WTC11 (cell line): Measurements from ENCODE around the gene OR10G6. TPM values are rescaled to one million over a fixed set of nuclear protein-coding genes. Genes with fewer than 3 reads are reported as not detected.

Source experiments
- ATAC-seq: fragments of 200-7000 bp; cut with Tn5 transposase; 2 replicates; pipeline ENCODE4 v1.10.0; 2021; ENCODE audit warnings: mild to moderate bottlenecking, moderate library complexity
- CTCF ChIA-PET: fragments of 300-600 bp; sonication (Branson Sonifier 250); formaldehyde crosslinking; loops from one replicate; lab custom pipeline; 2021; ENCODE audit warnings: antibody characterized with exemption; lab: Charles Lee
- POLR2A ChIA-PET: fragments of 350-600 bp; sonication (Branson Sonifier 250); formaldehyde crosslinking; loops from one replicate; lab custom pipeline; 2021; ENCODE audit warnings: antibody characterized with exemption; lab: Charles Lee
- DNase-seq: peaks from one replicate; pipeline ENCODE4 v3.0.0; 2021; ENCODE audit warnings: low spot score
- H3K27ac Mint-ChIP-seq: 2 replicates; pipeline ENCODE4 v1.8.0; 2021; ENCODE audit warnings: mixed read lengths
- H3K27me3 Mint-ChIP-seq: 2 replicates; pipeline ENCODE4 v1.8.0; 2021; ENCODE audit warnings: low read depth, mild to moderate bottlenecking, moderate library complexity, mixed read lengths
- H3K36me3 Mint-ChIP-seq: 2 replicates; pipeline ENCODE4 v1.8.0; 2021; ENCODE audit warnings: mixed read lengths
- H3K4me1 Mint-ChIP-seq: 2 replicates; pipeline ENCODE4 v1.8.0; 2022; ENCODE audit warnings: mixed read lengths
- H3K4me3 Mint-ChIP-seq: 2 replicates; pipeline ENCODE4 v1.8.0; 2021; ENCODE audit warnings: mild to moderate bottlenecking, moderate library complexity, mixed read lengths
- H3K9me3 Mint-ChIP-seq: 2 replicates; pipeline ENCODE4 v1.8.0; 2021; ENCODE audit warnings: mixed read lengths
- EMX1 ChIP-seq: fragments of 250-450 bp; sonication (Bioruptor Pico); IDR thresholded peaks from 2 replicates; pipeline ENCODE4 v1.8.0; 2021; ENCODE audit warnings: mild to moderate bottlenecking
- ESRRA ChIP-seq: sonication (generic); formaldehyde crosslinking; IDR thresholded peaks from 2 replicates; pipeline ENCODE4 v1.8.1; 2022; ENCODE audit warnings: mild to moderate bottlenecking, missing genetic modification reagents, borderline replicate concordance
- ETV6 ChIP-seq: sonication (generic); formaldehyde crosslinking; IDR thresholded peaks from 2 replicates; pipeline ENCODE4 v1.8.1; 2022; ENCODE audit warnings: mild to moderate bottlenecking, missing genetic modification reagents
- FOXJ3 ChIP-seq: sonication (generic); formaldehyde crosslinking; IDR thresholded peaks from 2 replicates; pipeline ENCODE4 v1.9.0; 2021; ENCODE audit warnings: missing genetic modification reagents, mild to moderate bottlenecking, borderline replicate concordance
- FOXK1 ChIP-seq: sonication (generic); formaldehyde crosslinking; IDR thresholded peaks from 2 replicates; pipeline ENCODE4 v1.8.0; 2022; ENCODE audit warnings: mild to moderate bottlenecking, moderate library complexity, missing genetic modification reagents
- GABPB1 ChIP-seq: sonication (generic); formaldehyde crosslinking; IDR thresholded peaks from 2 replicates; pipeline ENCODE4 v1.8.1; 2023; ENCODE audit warnings: mild to moderate bottlenecking, missing genetic modification reagents
- GRHL2 ChIP-seq: fragments of 250-450 bp; sonication (Bioruptor Pico); IDR thresholded peaks from 2 replicates; pipeline ENCODE4 v1.8.0; 2022; ENCODE audit warnings: mild to moderate bottlenecking, moderate library complexity; ENCODE audit not compliant: insufficient replicate concordance, severe bottlenecking
- JUN ChIP-seq: sonication (generic); formaldehyde crosslinking; IDR thresholded peaks from 2 replicates; pipeline ENCODE4 v1.8.0; 2023; ENCODE audit warnings: mild to moderate bottlenecking, missing genetic modification reagents
- KAT7 ChIP-seq: sonication (generic); formaldehyde crosslinking; IDR thresholded peaks from 2 replicates; pipeline ENCODE4 v1.8.1; 2023; ENCODE audit warnings: missing genetic modification reagents, mild to moderate bottlenecking, borderline replicate concordance
- PRRX2 ChIP-seq: fragments of 250-450 bp; sonication (Bioruptor Pico); IDR thresholded peaks from 2 replicates; pipeline ENCODE4 v1.8.0; 2021; ENCODE audit warnings: mild to moderate bottlenecking
- ZBTB21 ChIP-seq: sonication (generic); formaldehyde crosslinking; IDR thresholded peaks from 2 replicates; pipeline ENCODE4 v1.8.1; 2023; ENCODE audit warnings: mild to moderate bottlenecking, missing genetic modification reagents, borderline replicate concordance
- ZNF138 ChIP-seq: sonication (generic); formaldehyde crosslinking; conservative IDR thresholded peaks from 2 replicates; pipeline ENCODE4 v1.8.1; 2022; ENCODE audit warnings: mild to moderate bottlenecking, moderate library complexity, missing genetic modification reagents
- ZNF263 ChIP-seq: sonication (generic); formaldehyde crosslinking; IDR thresholded peaks from 2 replicates; pipeline ENCODE4 v1.8.1; 2022; ENCODE audit warnings: low read depth, mild to moderate bottlenecking, moderate library complexity, missing genetic modification reagents
- total RNA-seq: library from RNA; stranded (reverse); gene quantifications from 3 replicates; pipeline ENCODE4 v1.2.3, GENCODE V29; 2021
- TF ChIP-seq, protein P1 (sequence below): sonication (generic); formaldehyde crosslinking; IDR thresholded peaks from 2 replicates; pipeline ENCODE4 v1.8.0; 2022; ENCODE audit warnings: mild to moderate bottlenecking, missing genetic modification reagents
- TF ChIP-seq, protein P2 (sequence below): sonication (generic); formaldehyde crosslinking; conservative IDR thresholded peaks from 2 replicates; pipeline ENCODE4 v1.8.1; 2022; ENCODE audit warnings: mild to moderate bottlenecking, missing genetic modification reagents
- TF ChIP-seq, protein P3 (sequence below): sonication (generic); formaldehyde crosslinking; IDR thresholded peaks from 2 replicates; pipeline ENCODE4 v1.8.0; 2022; ENCODE audit warnings: mild to moderate bottlenecking, missing genetic modification reagents
- TF ChIP-seq, protein P4 (sequence below): sonication (generic); formaldehyde crosslinking; IDR thresholded peaks from 2 replicates; pipeline ENCODE4 v1.8.0; 2022; ENCODE audit warnings: mild to moderate bottlenecking, missing genetic modification reagents
- TF ChIP-seq, protein P5 (sequence below): fragments of 250-450 bp; sonication (Bioruptor Pico); IDR thresholded peaks from 2 replicates; pipeline ENCODE4 v1.9.0; 2021; ENCODE audit warnings: mild to moderate bottlenecking
- TF ChIP-seq, protein P6 (sequence below): fragments of 200-600 bp; IDR thresholded peaks from 2 replicates; pipeline ENCODE4 v1.8.0; 2022; ENCODE audit warnings: antibody characterized with exemption
- TF ChIP-seq, protein P7 (sequence below): fragments of 250-450 bp; sonication (Bioruptor Pico); conservative IDR thresholded peaks from 2 replicates; pipeline ENCODE4 v1.9.0; 2021; ENCODE audit warnings: mild to moderate bottlenecking
- TF ChIP-seq, protein P8 (sequence below): sonication (generic); formaldehyde crosslinking; IDR thresholded peaks from 2 replicates; pipeline ENCODE4 v1.8.1; 2023; ENCODE audit warnings: mild to moderate bottlenecking, missing genetic modification reagents, moderate library complexity

Gene OR10G6
- total RNA-seq, 1 experiment from 2014 or later, result not detected

DNA sequence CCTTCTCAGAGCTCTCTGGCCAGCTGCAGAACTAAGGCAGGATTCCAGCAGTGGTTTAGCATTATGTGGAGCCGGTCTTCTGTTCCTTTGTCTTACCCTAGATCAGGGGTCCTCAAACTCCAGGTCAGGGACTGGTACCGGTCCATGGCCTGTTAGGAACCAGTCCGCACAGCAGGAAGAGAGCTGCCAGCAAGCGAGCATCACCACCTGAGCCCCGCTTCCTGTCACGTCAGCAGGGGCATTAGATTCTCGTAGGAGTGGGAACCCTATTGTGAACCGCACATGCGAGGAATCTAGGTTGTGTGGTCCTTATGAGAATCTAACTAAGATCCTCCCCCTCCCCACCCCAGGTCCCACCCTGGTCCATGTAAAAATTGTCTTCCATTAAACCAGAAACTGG lies 44.6 kb upstream of the OR10G6 start (continued):
- TF ChIP-seq, protein P1, sequence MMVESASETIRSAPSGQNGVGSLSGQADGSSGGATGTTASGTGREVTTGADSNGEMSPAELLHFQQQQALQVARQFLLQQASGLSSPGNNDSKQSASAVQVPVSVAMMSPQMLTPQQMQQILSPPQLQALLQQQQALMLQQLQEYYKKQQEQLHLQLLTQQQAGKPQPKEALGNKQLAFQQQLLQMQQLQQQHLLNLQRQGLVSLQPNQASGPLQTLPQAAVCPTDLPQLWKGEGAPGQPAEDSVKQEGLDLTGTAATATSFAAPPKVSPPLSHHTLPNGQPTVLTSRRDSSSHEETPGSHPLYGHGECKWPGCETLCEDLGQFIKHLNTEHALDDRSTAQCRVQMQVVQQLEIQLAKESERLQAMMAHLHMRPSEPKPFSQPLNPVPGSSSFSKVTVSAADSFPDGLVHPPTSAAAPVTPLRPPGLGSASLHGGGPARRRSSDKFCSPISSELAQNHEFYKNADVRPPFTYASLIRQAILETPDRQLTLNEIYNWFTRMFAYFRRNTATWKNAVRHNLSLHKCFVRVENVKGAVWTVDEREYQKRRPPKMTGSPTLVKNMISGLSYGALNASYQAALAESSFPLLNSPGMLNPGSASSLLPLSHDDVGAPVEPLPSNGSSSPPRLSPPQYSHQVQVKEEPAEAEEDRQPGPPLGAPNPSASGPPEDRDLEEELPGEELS, result no peak
- TF ChIP-seq, protein P2, sequence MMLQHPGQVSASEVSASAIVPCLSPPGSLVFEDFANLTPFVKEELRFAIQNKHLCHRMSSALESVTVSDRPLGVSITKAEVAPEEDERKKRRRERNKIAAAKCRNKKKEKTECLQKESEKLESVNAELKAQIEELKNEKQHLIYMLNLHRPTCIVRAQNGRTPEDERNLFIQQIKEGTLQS (CRISPR knock-in tag), result no peak
- TF ChIP-seq, protein P3, sequence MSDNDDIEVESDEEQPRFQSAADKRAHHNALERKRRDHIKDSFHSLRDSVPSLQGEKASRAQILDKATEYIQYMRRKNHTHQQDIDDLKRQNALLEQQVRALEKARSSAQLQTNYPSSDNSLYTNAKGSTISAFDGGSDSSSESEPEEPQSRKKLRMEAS (CRISPR knock-in tag), result no peak
- TF ChIP-seq ZNF138 (CRISPR knock-in tag), result no peak

DNA sequence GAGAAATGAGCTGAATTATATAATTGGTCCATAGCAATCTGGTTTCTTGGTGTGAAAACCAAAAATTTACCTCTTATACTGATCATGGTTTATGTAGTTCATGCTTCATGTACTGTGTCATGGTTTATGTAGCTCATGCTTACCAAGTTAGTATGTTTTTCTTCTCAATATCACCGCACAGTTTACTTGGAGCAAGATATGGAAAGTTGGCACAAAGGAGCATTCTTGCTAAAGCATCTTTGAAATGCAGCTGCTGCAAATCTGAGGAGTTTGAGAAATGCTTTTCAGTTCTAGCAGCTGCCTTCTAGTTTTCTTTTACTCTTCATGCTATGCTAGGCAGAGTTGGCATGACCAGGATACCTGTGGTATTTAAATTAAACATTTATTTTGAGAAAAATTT lies 41.7 kb upstream of the OR10G6 start:
- Mint-ChIP-seq H3K27me3 (no peaks in the 10 kb centered on the region), H3K36me3 (no peaks in the 10 kb centered on the region), H3K4me3 (no peak overlapping the region), H3K27ac (no peak overlapping the region), H3K4me1 (peaks cover 4% of the 10 kb centered on the region), H3K9me3 (no peaks in the 10 kb centered on the region)
- CTCF ChIA-PET, result no interaction called here
- TF ChIP-seq, protein P4, sequence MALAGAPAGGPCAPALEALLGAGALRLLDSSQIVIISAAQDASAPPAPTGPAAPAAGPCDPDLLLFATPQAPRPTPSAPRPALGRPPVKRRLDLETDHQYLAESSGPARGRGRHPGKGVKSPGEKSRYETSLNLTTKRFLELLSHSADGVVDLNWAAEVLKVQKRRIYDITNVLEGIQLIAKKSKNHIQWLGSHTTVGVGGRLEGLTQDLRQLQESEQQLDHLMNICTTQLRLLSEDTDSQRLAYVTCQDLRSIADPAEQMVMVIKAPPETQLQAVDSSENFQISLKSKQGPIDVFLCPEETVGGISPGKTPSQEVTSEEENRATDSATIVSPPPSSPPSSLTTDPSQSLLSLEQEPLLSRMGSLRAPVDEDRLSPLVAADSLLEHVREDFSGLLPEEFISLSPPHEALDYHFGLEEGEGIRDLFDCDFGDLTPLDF (CRISPR knock-in tag), result no peak
- TF ChIP-seq ETV6 (CRISPR knock-in tag) (no peak), EMX1 (CRISPR knock-in tag) (no peak), GABPB1 (CRISPR knock-in tag) (no peak)
- TF ChIP-seq, protein P5, sequence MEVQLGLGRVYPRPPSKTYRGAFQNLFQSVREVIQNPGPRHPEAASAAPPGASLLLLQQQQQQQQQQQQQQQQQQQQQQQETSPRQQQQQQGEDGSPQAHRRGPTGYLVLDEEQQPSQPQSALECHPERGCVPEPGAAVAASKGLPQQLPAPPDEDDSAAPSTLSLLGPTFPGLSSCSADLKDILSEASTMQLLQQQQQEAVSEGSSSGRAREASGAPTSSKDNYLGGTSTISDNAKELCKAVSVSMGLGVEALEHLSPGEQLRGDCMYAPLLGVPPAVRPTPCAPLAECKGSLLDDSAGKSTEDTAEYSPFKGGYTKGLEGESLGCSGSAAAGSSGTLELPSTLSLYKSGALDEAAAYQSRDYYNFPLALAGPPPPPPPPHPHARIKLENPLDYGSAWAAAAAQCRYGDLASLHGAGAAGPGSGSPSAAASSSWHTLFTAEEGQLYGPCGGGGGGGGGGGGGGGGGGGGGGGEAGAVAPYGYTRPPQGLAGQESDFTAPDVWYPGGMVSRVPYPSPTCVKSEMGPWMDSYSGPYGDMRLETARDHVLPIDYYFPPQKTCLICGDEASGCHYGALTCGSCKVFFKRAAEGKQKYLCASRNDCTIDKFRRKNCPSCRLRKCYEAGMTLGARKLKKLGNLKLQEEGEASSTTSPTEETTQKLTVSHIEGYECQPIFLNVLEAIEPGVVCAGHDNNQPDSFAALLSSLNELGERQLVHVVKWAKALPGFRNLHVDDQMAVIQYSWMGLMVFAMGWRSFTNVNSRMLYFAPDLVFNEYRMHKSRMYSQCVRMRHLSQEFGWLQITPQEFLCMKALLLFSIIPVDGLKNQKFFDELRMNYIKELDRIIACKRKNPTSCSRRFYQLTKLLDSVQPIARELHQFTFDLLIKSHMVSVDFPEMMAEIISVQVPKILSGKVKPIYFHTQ, result no peak
- DNase-seq, result no peak
- POLR2A ChIA-PET, result no interaction called here
- no peak for ATAC-seq

DNA sequence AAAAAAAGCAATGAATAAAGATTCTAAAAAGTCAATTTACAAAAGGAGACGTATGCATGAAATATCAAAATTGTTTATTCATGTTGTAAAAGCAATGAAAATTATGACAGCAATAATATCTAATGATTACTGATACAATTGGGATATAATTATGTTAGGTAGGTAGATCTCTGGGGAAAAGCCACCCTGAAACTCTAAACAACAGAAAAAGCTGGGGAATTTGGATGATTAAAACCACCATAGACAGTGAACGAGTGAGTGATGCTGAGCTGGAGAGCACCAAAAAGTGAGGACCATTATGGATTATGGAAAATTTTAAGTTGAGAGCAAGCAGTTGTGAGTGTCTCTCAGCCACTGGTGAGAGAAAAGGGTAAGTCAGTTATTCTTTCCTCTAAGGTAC lies 31.5 kb upstream of the OR10G6 start, which contains the start of gene OR10G8:
Gene OR10G8, plus strand, starts transcription at position 301 of the 400 bp plus-strand sequence. CDS start 2,825 bp downstream, outside the sequence.
- CTCF ChIA-PET, result no interaction called here
- H3K4me3 Mint-ChIP-seq, result no peak within 1 kb of the TSS
- ATAC-seq, result no peak
- TF ChIP-seq, protein P4 (CRISPR knock-in tag), result no peak
- TF ChIP-seq, protein P6, sequence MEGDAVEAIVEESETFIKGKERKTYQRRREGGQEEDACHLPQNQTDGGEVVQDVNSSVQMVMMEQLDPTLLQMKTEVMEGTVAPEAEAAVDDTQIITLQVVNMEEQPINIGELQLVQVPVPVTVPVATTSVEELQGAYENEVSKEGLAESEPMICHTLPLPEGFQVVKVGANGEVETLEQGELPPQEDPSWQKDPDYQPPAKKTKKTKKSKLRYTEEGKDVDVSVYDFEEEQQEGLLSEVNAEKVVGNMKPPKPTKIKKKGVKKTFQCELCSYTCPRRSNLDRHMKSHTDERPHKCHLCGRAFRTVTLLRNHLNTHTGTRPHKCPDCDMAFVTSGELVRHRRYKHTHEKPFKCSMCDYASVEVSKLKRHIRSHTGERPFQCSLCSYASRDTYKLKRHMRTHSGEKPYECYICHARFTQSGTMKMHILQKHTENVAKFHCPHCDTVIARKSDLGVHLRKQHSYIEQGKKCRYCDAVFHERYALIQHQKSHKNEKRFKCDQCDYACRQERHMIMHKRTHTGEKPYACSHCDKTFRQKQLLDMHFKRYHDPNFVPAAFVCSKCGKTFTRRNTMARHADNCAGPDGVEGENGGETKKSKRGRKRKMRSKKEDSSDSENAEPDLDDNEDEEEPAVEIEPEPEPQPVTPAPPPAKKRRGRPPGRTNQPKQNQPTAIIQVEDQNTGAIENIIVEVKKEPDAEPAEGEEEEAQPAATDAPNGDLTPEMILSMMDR, result no peak
- no peak for TF ChIP-seq ESRRA (CRISPR knock-in tag)
- TF ChIP-seq PRRX2 (CRISPR knock-in tag), result no peak
- no peak for TF ChIP-seq ZBTB21 (CRISPR knock-in tag)
- no peak for TF ChIP-seq FOXJ3 (CRISPR knock-in tag)
- TF ChIP-seq, protein P7, sequence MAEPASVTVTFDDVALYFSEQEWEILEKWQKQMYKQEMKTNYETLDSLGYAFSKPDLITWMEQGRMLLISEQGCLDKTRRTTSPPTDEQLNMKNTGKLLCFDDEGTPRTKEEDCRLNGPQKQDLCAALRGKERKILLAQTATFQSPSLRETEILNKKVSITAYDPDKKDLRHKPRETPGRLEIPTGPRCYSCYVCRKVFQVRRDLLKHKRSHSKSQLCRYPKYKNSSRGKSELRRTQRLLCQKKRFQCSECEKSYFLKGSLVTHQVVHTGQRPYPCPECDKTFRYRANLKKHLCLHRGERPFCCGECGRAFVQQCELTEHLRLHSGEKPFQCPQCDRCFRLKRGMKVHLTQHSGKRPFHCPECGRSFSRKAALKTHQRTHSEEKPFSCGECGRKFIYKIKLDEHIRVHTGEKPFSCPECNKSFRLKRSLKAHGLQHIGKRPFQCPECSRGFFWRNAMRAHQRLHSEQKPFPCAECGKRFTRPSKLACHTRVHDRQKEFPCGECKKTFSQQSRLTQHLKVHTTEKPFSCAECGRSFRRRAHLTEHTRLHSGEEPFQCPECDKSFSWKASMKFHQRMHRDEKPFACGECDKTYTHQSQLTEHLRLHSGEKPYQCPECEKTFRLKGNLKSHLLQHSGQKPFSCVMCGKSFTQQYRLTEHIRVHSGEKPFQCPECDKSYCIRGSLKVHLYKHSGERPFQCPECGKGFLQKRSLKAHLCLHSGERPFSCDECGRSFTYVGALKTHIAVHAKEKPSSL, result no peak
- TF ChIP-seq JUN (CRISPR knock-in tag), result no peak
- TF ChIP-seq ZNF263, result no peak
- TF ChIP-seq KAT7 (CRISPR knock-in tag), result no peak
- no peak for TF ChIP-seq ETV6 (CRISPR knock-in tag)
- no peak for TF ChIP-seq GABPB1 (CRISPR knock-in tag)
- TF ChIP-seq, protein P8, sequence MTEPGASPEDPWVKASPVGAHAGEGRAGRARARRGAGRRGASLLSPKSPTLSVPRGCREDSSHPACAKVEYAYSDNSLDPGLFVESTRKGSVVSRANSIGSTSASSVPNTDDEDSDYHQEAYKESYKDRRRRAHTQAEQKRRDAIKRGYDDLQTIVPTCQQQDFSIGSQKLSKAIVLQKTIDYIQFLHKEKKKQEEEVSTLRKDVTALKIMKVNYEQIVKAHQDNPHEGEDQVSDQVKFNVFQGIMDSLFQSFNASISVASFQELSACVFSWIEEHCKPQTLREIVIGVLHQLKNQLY (CRISPR knock-in tag), result no peak
- TF ChIP-seq FOXK1 (CRISPR knock-in tag), result no peak
- no peak for TF ChIP-seq GRHL2 (CRISPR knock-in tag)

More for the DNA sequence above, 31.5 kb upstream of the OR10G6 start, which contains the start of gene OR10G8:
- DNase-seq, result no peak
- POLR2A ChIA-PET, result no interaction called here
- H3K9me3 Mint-ChIP-seq, result no peaks in the 10 kb centered on the region
- no peaks in the 10 kb centered on the region for H3K36me3 Mint-ChIP-seq
- H3K27me3 Mint-ChIP-seq, result no peaks in the 10 kb centered on the region
- H3K27ac Mint-ChIP-seq, result no peak within 1 kb of the TSS
- H3K4me1 Mint-ChIP-seq, result peaks cover 3% of the 10 kb centered on the region
